Lower leg skin (tissue), 4 donors: Measurements from ENCODE around the gene POT1. TPM values are rescaled to one million over a fixed set of nuclear protein-coding genes. Genes with fewer than 3 reads are reported as not detected.

Source experiments
- DNase-seq, 2 donors: peaks; one replicate each; pipeline ENCODE4 v3.0.0-alpha.2; 2019; ENCODE audit warnings: low spot score in 2 of 2
- H3K4me3 ChIP-seq: fragments of 200-600 bp; sonication (generic); 2 replicates; pipeline ENCODE4 v1.5.1; 2017; ENCODE audit warnings: mild to moderate bottlenecking, low read depth; ENCODE audit not compliant: poor library complexity, severe bottlenecking
- POLR2A ChIP-seq, 2 donors: fragments of 450-650 bp; IDR thresholded peaks; one replicate each; pipeline ENCODE4 v1.6.1; 2016 to 2017; ENCODE audit warnings: antibody characterized with exemption in 2 of 2, mild to moderate bottlenecking in 1 of 2, moderate library complexity in 1 of 2
- WGBS, 2 donors: methylation state at CpG; one replicate each; pipeline ENCODE4 v1.1.5; 2018; 5-methylcytosine and 5-hydroxymethylcytosine counted together
- intact Hi-C: fragments of 100-400 bp; cut with DNase I; formaldehyde crosslinking; loops from one replicate; pipeline ENCODE4 v1.15.0; 2023; ENCODE audit warnings: low total_unique reads
- total RNA-seq, 4 donors: library from RNA; depleted of rRNA; stranded (reverse); fragments of >200 nt; gene quantifications; one replicate each; pipeline ENCODE4 v1.1.0, GENCODE V29; 2016
- TF ChIP-seq, protein P1 (sequence below), 3 donors: fragments of 450-650 bp; IDR thresholded peaks; one replicate each; pipeline ENCODE4 v1.5.1; 2016; ENCODE audit warnings: antibody characterized with exemption in 3 of 3, mild to moderate bottlenecking in 3 of 3, moderate library complexity in 2 of 3

Gene POT1
- total RNA-seq, 4 donors from 2014 or later: 13.9 to 17.8 (median 14.9) TPM

DNA sequence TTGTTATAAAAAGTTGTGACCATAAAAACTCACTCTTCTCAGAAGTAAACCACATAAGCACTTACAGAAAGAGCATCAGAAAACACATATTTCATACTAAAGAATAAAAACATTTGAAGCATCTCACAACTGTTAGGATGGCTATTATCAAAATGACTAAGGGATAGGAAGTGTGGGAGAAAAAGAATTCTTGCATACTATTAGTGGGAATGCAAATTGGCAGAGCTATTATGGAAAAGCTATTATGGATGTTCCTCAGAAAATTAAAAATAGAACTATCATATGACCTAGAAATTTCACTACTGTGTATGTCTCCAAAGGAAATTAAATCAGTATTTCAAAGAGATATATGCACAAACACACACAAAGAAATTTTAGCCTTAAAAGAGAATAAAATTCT lies 25.2 kb upstream of the POT1 start:
- TF ChIP-seq, protein P1, sequence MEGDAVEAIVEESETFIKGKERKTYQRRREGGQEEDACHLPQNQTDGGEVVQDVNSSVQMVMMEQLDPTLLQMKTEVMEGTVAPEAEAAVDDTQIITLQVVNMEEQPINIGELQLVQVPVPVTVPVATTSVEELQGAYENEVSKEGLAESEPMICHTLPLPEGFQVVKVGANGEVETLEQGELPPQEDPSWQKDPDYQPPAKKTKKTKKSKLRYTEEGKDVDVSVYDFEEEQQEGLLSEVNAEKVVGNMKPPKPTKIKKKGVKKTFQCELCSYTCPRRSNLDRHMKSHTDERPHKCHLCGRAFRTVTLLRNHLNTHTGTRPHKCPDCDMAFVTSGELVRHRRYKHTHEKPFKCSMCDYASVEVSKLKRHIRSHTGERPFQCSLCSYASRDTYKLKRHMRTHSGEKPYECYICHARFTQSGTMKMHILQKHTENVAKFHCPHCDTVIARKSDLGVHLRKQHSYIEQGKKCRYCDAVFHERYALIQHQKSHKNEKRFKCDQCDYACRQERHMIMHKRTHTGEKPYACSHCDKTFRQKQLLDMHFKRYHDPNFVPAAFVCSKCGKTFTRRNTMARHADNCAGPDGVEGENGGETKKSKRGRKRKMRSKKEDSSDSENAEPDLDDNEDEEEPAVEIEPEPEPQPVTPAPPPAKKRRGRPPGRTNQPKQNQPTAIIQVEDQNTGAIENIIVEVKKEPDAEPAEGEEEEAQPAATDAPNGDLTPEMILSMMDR (IDR thresholded peaks at IDR 0.05): no peak
- TF ChIP-seq POLR2A (IDR thresholded peaks at IDR 0.05): no peak
- no peak overlapping the region for H3K4me3 ChIP-seq
- intact Hi-C loops: no loop called here
- DNase-seq: no peak

DNA sequence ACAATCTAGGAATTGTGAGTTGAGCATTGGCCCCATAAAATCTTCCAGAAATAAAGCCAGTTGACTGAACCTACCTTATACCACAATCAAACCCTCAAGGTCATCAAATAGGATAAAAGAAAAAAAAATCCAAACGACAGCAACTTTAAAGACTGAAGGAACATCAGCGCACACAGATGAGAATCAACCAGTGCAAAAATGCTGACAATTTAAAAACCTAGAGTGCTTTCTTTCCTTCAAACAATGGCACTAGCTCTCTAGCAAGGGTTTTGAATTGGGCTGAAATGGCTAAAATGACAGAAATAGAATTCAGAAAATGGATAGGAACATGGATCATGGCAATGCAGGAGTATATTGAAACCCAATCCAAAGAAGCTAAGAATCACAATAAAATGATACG lies 16.1 kb upstream of the POT1 start:
- no peak overlapping the region for H3K4me3 ChIP-seq
- intact Hi-C loops: no loop called here
- 97 to 98% methylated on average over 3 of the region's 3 CpGs for WGBS, 2 donors
- no peak for DNase-seq
- TF ChIP-seq, protein P1 (IDR thresholded peaks at IDR 0.05): no peak
- no peak for TF ChIP-seq POLR2A (IDR thresholded peaks at IDR 0.05)

DNA sequence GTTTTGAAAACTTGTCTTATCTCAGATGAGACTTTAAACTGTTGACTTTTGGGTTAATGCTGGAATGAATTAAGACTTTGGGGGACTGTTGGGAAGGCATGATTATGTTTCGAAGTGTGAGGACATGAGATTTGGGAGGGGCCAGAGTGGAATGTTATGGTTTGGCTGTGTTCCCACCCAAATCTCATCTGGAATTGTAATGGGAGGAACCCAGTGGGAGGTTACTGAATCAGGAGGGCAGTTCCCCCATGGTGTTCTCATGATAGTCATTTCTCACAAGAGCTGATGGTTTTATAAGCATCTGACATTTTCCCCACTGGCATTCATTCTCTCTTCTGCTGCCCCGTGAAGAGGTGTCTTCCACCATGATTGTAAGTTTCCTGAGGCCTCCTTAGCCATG lies 13.8 kb upstream of the POT1 start:
- intact Hi-C loops: no loop called here
- 75 to 80% methylated on average over 2 of the region's 2 CpGs for WGBS, 2 donors
- no peak for DNase-seq

DNA sequence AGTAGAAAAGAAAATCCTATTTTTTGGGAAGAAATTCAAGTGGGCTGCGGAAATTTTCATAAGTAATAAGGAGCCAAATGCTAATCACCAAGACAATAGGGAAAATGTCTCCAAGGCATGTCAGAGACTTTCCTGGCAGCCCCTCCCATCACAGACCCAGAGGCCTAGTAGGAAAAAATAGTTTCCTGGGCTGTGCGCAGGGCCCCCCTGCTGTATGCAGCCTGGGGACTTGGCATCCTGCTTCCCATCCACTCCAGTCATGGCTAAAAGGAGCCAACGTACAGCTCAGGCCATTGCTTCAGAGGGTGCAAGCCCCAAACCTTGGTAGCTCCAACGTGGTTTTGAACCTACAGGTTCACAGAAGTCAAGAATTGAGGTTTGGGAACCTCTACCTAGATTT lies 12.8 kb upstream of the POT1 start:
- intact Hi-C loops: no loop called here
- DNase-seq: no peak
- no peak overlapping the region for H3K4me3 ChIP-seq
- TF ChIP-seq POLR2A (IDR thresholded peaks at IDR 0.05): no peak
- TF ChIP-seq, protein P1 (IDR thresholded peaks at IDR 0.05): no peak
- WGBS, 2 donors: 65 to 76% methylated on average over 4 of the region's 4 CpGs

More for the DNA sequence above, 13.8 kb upstream of the POT1 start:
- TF ChIP-seq, protein P1 (IDR thresholded peaks at IDR 0.05): no peak
- no peak for TF ChIP-seq POLR2A (IDR thresholded peaks at IDR 0.05)
- no peak overlapping the region for H3K4me3 ChIP-seq

DNA sequence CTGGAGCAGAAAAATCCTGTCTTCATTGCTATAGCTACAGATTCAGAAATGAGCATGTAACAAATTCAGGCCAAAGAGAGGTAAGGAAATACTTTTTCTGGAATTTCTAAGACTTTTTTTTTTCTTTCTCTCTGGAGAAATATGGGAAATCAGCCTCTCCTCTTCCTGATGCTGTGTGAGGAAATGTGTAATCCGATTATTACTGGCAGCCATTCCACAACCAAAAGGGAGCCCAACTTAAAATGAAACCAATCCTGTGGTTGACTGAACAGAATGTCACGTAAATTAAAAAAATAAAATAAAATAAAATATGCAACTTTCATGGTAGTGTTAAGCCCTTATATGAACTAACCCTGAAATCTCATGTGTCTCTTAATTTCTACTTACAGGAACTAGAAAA lies 10.7 kb upstream of the POT1 start:
- intact Hi-C loops: no loop called here

DNA sequence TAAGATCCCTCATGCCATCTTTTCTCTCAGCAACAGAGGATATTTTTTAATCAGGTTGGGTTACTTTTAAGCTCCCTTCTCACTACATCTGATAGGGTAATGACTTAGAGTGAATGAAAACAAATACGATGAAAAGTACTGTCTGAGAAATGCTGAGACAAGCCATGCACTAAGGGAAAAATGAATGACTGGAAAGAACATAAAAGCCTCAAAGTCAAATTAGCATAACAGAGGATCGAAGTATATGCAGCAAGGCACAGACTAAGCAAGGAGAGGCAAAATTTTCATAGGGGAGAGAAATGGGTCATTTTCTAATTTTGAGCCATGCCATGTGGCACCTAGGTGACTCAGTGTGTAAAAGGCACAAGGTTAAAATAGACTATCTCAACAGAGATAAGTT lies 8.5 kb upstream of the POT1 start:
- WGBS, 2 donors: 90 to 92% methylated on average over 2 of the region's 2 CpGs
- no peak for TF ChIP-seq POLR2A (IDR thresholded peaks at IDR 0.05)
- no peak for DNase-seq
- intact Hi-C loops: no loop called here
- H3K4me3 ChIP-seq: no peak overlapping the region

More for the DNA sequence above, 10.7 kb upstream of the POT1 start:
- no peak for TF ChIP-seq POLR2A (IDR thresholded peaks at IDR 0.05)
- no peak for DNase-seq
- 61 to 68% methylated on average over 2 of the region's 2 CpGs for WGBS, 2 donors
- no peak overlapping the region for H3K4me3 ChIP-seq

DNA sequence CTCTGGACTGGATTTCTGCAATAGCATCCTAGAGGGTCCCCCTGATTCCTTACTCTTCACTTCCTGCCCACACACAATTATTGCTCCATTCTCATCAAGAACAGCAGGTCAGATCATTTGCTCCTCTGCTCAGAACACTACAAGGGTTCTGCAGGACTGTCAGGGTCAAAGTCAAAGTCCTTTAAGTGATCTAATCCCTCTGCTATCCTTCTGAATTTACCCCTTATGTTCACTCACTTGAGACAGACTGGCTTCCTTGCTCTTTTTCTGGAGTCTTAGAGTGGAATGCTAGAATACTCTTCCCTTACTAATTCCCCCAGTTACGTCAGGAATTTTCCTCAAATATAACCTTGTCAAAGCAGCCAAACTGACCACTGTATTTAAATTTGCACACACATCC lies 7.5 kb upstream of the POT1 start:
- no peak overlapping the region for H3K4me3 ChIP-seq
- no peak for DNase-seq
- 86 to 93% methylated on average over 1 of the region's 1 CpG for WGBS, 2 donors
- TF ChIP-seq, protein P1 (IDR thresholded peaks at IDR 0.05): no peak
- TF ChIP-seq POLR2A (IDR thresholded peaks at IDR 0.05): no peak
- intact Hi-C loops: no loop called here
